ENCODE results near the gene INPP4B.

INPP4B gene

GRCh38 chr4:142844782-142845181, 1.3 kb downstream of the INPP4B start:
- Histone ChIP-seq H3K4me2 (ENCODE audit: low read length) (no peak overlapping the region), H3K4me1 (ENCODE audit: control insufficient read depth, low read depth, low read length) (no peaks in the 10 kb centered on the region), H3K27me3 (ENCODE audit: insufficient read depth, low read length, poor library complexity) (peaks cover 21% of the 10 kb centered on the region)

DNA sequence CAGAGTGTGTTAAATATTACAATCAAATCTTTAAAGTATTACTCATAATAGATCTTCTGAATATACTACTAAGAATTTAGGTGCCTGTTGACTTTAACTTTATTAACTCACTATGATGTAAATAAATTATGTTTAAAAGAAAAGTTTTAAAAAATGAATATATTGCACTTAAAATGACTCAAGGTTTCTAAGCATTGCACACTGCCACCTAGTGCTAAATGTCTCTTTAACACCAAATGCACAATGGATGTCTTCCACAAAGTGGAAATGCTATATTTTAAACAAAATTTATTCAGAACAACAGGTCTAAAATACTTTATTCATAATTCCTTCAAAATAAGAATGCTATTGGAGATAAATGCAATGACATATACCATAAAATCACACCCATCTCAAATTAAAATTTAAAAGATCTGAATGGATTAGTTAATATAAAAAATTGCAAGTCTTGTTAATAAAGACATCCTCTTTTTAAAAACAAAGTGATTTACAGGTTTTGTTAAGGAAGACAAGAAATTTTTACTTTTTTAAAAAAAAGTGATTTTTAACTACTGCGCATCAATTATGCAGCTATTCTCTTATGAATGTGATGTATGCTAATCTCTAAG, 5.5 kb downstream of the INPP4B start:
- H3K27me3 ChIP-seq (ENCODE audit: insufficient read depth, low read length, poor library complexity), result peaks cover 7% of the 10 kb centered on the region
- DNase-seq, result peak; percentile 32
- WGBS (ENCODE audit: extremely low coverage, insufficient coverage, low lambda C conversion rate), result no CpG with 5 or more reads among the region's 1 CpG

More at GRCh38 chr4:142844782-142845181, 1.3 kb downstream of the INPP4B start:
- WGBS (ENCODE audit: extremely low coverage, insufficient coverage, low lambda C conversion rate), result no CpG with 5 or more reads among the region's 1 CpG
- no peak overlapping the region for H3K18ac ChIP-seq (ENCODE audit: low read length)
- H3K56ac ChIP-seq (ENCODE audit: low read length), result no peak overlapping the region
- H3K27ac ChIP-seq (ENCODE audit: low read depth, low read length), result no peak overlapping the region
- H4K5ac ChIP-seq (ENCODE audit: low read length), result no peak overlapping the region
- H3K9ac ChIP-seq (ENCODE audit: low read length), result no peak overlapping the region
- no peak overlapping the region for H2BK15ac ChIP-seq (replicated peaks; ENCODE audit: low read depth)
- H4K8ac ChIP-seq (ENCODE audit: low read depth, low read length), result no peak overlapping the region
- H3K4me3 ChIP-seq (ENCODE audit: low read length), result no peak overlapping the region
- H3K79me2 ChIP-seq (ENCODE audit: control insufficient read depth, insufficient read depth, low read length), result no peaks in the 10 kb centered on the region
- H3K79me1 ChIP-seq (ENCODE audit: low read length), result no peaks in the 10 kb centered on the region
- H3K4ac ChIP-seq (ENCODE audit: low read depth, low read length), result no peak overlapping the region
- H2AK5ac ChIP-seq (ENCODE audit: low read length), result no peak overlapping the region
- DNase-seq, result no peak
- H3K36me3 ChIP-seq (ENCODE audit: control insufficient read depth, insufficient read depth, low read length), result no peaks in the 10 kb centered on the region
- H3K23ac ChIP-seq (ENCODE audit: low read length), result no peak overlapping the region
- H2BK5ac ChIP-seq (ENCODE audit: low read length), result no peak overlapping the region
- H2BK120ac ChIP-seq (ENCODE audit: low read depth, low read length), result no peak overlapping the region

GRCh38 chr4:142838778-142839177, 7.3 kb downstream of the INPP4B start:
- H2BK120ac ChIP-seq (ENCODE audit: low read depth, low read length), result no peak overlapping the region
- no peak overlapping the region for H4K5ac ChIP-seq (ENCODE audit: low read length)
- no peaks in the 10 kb centered on the region for H3K36me3 ChIP-seq (ENCODE audit: control insufficient read depth, insufficient read depth, low read length)
- H2AK5ac ChIP-seq (ENCODE audit: low read length), result no peak overlapping the region
- H2BK5ac ChIP-seq (ENCODE audit: low read length), result no peak overlapping the region
- no peak for DNase-seq
- H3K4me2 ChIP-seq (ENCODE audit: low read length), result no peak overlapping the region
- no peak overlapping the region for H3K27ac ChIP-seq (ENCODE audit: low read depth, low read length)
- no peak overlapping the region for H4K8ac ChIP-seq (ENCODE audit: low read depth, low read length)
- H3K23ac ChIP-seq (ENCODE audit: low read length), result no peak overlapping the region
- H3K4me1 ChIP-seq (ENCODE audit: control insufficient read depth, low read depth, low read length), result no peaks in the 10 kb centered on the region
- H3K27me3 ChIP-seq (ENCODE audit: insufficient read depth, low read length, poor library complexity), result no peaks in the 10 kb centered on the region
- no peak overlapping the region for H3K56ac ChIP-seq (ENCODE audit: low read length)
- no peak overlapping the region for H3K9ac ChIP-seq (ENCODE audit: low read length)
- no peak overlapping the region for H3K4ac ChIP-seq (ENCODE audit: low read depth, low read length)
- no peaks in the 10 kb centered on the region for H3K79me1 ChIP-seq (ENCODE audit: low read length)
- H2BK15ac ChIP-seq (replicated peaks; ENCODE audit: low read depth), result no peak overlapping the region
- H3K18ac ChIP-seq (ENCODE audit: low read length), result no peak overlapping the region
- WGBS (ENCODE audit: extremely low coverage, insufficient coverage, low lambda C conversion rate), result no CpG with 5 or more reads among the region's 1 CpG
- no peaks in the 10 kb centered on the region for H3K79me2 ChIP-seq (ENCODE audit: control insufficient read depth, insufficient read depth, low read length)
- no peak overlapping the region for H3K4me3 ChIP-seq (ENCODE audit: low read length)

More for the DNA sequence above, 5.5 kb downstream of the INPP4B start:
- H3K56ac ChIP-seq (ENCODE audit: low read length), result no peak overlapping the region
- no peak overlapping the region for H3K4me2 ChIP-seq (ENCODE audit: low read length)
- no peak overlapping the region for H3K23ac ChIP-seq (ENCODE audit: low read length)
- no peak overlapping the region for H3K27ac ChIP-seq (ENCODE audit: low read depth, low read length)
- no peak overlapping the region for H2AK5ac ChIP-seq (ENCODE audit: low read length)
- no peak overlapping the region for H4K8ac ChIP-seq (ENCODE audit: low read depth, low read length)
- H3K9ac ChIP-seq (ENCODE audit: low read length), result no peak overlapping the region
- H3K4me1 ChIP-seq (ENCODE audit: control insufficient read depth, low read depth, low read length), result no peaks in the 10 kb centered on the region
- H2BK15ac ChIP-seq (replicated peaks; ENCODE audit: low read depth), result no peak overlapping the region
- H2BK120ac ChIP-seq (ENCODE audit: low read depth, low read length), result no peak overlapping the region
- no peak overlapping the region for H2BK5ac ChIP-seq (ENCODE audit: low read length)
- no peak overlapping the region for H4K5ac ChIP-seq (ENCODE audit: low read length)
- no peaks in the 10 kb centered on the region for H3K79me1 ChIP-seq (ENCODE audit: low read length)
- no peaks in the 10 kb centered on the region for H3K36me3 ChIP-seq (ENCODE audit: control insufficient read depth, insufficient read depth, low read length)
- no peak overlapping the region for H3K4ac ChIP-seq (ENCODE audit: low read depth, low read length)
- no peak overlapping the region for H3K18ac ChIP-seq (ENCODE audit: low read length)
- H3K79me2 ChIP-seq (ENCODE audit: control insufficient read depth, insufficient read depth, low read length), result no peaks in the 10 kb centered on the region
- H3K4me3 ChIP-seq (ENCODE audit: low read length), result no peak overlapping the region

GRCh38 chr4:142832022-142832421, 14.1 kb downstream of the INPP4B start:
- Histone ChIP-seq H3K4me1 (ENCODE audit: control insufficient read depth, low read depth, low read length) (no peaks in the 10 kb centered on the region), H3K79me2 (ENCODE audit: control insufficient read depth, insufficient read depth, low read length) (no peaks in the 10 kb centered on the region), H3K4me2 (ENCODE audit: low read length) (no peak overlapping the region), H3K4ac (ENCODE audit: low read depth, low read length) (no peak overlapping the region), H3K79me1 (ENCODE audit: low read length) (no peaks in the 10 kb centered on the region), H2BK15ac (replicated peaks; ENCODE audit: low read depth) (no peak overlapping the region), H3K27ac (ENCODE audit: low read depth, low read length) (no peak overlapping the region), H3K56ac (ENCODE audit: low read length) (no peak overlapping the region), H3K18ac (ENCODE audit: low read length) (no peak overlapping the region), H3K23ac (ENCODE audit: low read length) (no peak overlapping the region), H3K9ac (ENCODE audit: low read length) (no peak overlapping the region), H2BK120ac (ENCODE audit: low read depth, low read length) (no peak overlapping the region), H4K8ac (ENCODE audit: low read depth, low read length) (no peak overlapping the region), H4K5ac (ENCODE audit: low read length) (no peak overlapping the region), H3K36me3 (ENCODE audit: control insufficient read depth, insufficient read depth, low read length) (no peaks in the 10 kb centered on the region), H2AK5ac (ENCODE audit: low read length) (no peak overlapping the region), H3K27me3 (ENCODE audit: insufficient read depth, low read length, poor library complexity) (no peaks in the 10 kb centered on the region), H3K4me3 (ENCODE audit: low read length) (no peak overlapping the region), H2BK5ac (ENCODE audit: low read length) (no peak overlapping the region)
- no CpG with 5 or more reads among the region's 5 CpGs for WGBS (ENCODE audit: extremely low coverage, insufficient coverage, low lambda C conversion rate)
- no peak for DNase-seq

DNA sequence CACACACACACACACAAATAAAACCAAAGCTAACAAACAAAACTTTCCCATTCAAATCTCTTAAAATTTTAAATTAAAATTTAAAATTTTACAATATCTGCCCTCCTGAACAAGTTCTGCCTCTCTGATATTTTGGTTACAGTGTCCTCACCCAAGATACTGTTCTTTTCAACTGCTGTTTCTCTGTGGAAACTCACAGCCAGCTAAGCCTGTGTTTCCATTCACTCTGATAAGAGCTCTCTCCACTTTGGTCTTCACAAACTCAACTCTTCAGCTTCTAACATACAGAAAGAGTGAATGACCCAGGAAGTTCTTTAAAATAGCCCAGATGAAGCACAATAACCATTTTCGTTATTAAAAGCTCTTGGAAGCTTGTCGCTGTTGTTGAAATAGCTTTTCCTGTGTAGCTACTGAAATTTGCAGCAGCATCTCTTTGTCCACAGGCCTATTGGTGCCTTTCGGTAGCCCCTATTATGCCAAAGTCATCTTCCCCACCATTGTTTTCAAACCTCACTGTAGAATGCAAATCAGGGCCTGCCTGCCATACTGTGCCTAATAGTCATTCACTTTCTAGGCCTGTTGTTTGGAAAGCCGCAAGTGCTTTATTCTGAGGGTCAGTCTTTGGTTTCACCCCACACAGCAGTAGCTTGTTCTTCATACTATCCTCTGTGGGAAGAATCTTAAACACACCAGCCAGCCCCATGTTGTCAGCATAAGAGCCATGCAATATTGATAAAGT, 19.4 kb downstream of the INPP4B start:
- no peak overlapping the region for H3K18ac ChIP-seq (ENCODE audit: low read length)
- H3K79me2 ChIP-seq (ENCODE audit: control insufficient read depth, insufficient read depth, low read length), result no peaks in the 10 kb centered on the region
- no peak overlapping the region for H2BK15ac ChIP-seq (replicated peaks; ENCODE audit: low read depth)
- no peaks in the 10 kb centered on the region for H3K4me1 ChIP-seq (ENCODE audit: control insufficient read depth, low read depth, low read length)
- no peaks in the 10 kb centered on the region for H3K27me3 ChIP-seq (ENCODE audit: insufficient read depth, low read length, poor library complexity)
- no peak overlapping the region for H4K5ac ChIP-seq (ENCODE audit: low read length)
- H3K4ac ChIP-seq (ENCODE audit: low read depth, low read length), result no peak overlapping the region
- DNase-seq, result no peak
- H3K4me2 ChIP-seq (ENCODE audit: low read length), result no peak overlapping the region
- no peaks in the 10 kb centered on the region for H3K36me3 ChIP-seq (ENCODE audit: control insufficient read depth, insufficient read depth, low read length)
- H2AK5ac ChIP-seq (ENCODE audit: low read length), result no peak overlapping the region
- H3K9ac ChIP-seq (ENCODE audit: low read length), result no peak overlapping the region
- no peak overlapping the region for H4K8ac ChIP-seq (ENCODE audit: low read depth, low read length)
- H2BK5ac ChIP-seq (ENCODE audit: low read length), result no peak overlapping the region
- no peak overlapping the region for H2BK120ac ChIP-seq (ENCODE audit: low read depth, low read length)
- no CpG with 5 or more reads among the region's 4 CpGs for WGBS (ENCODE audit: extremely low coverage, insufficient coverage, low lambda C conversion rate)
- H3K27ac ChIP-seq (ENCODE audit: low read depth, low read length), result no peak overlapping the region
- H3K79me1 ChIP-seq (ENCODE audit: low read length), result no peaks in the 10 kb centered on the region
- no peak overlapping the region for H3K23ac ChIP-seq (ENCODE audit: low read length)
- no peak overlapping the region for H3K4me3 ChIP-seq (ENCODE audit: low read length)
- H3K56ac ChIP-seq (ENCODE audit: low read length), result no peak overlapping the region
